Chondrocyte (in vitro differentiated cells): ENCODE data around the gene TRIM26. TPM values are rescaled to one million over a fixed set of nuclear protein-coding genes. Genes with fewer than 3 reads are reported as not detected.

Source experiments
- DNase-seq: peaks from one replicate; pipeline ENCODE4 v3.0.0; 2021; ENCODE audit warnings: mixed read lengths, low spot score
- H3K27ac Mint-ChIP-seq: one replicate; pipeline ENCODE4 v1.8.0; 2021; ENCODE audit warnings: mild to moderate bottlenecking, moderate library complexity, mixed read lengths; ENCODE audit not compliant: unreplicated experiment
- H3K27me3 Mint-ChIP-seq: 2 replicates; pipeline ENCODE4 v1.8.0; 2021; ENCODE audit warnings: low read depth, mixed read lengths
- H3K36me3 Mint-ChIP-seq: 2 replicates; pipeline ENCODE4 v1.8.0; 2021; ENCODE audit warnings: low read depth, mixed read lengths
- H3K4me1 Mint-ChIP-seq: 2 replicates; pipeline ENCODE4 v1.8.0; 2021; ENCODE audit warnings: low read depth, mild to moderate bottlenecking, mixed read lengths
- H3K4me3 Mint-ChIP-seq: one replicate; pipeline ENCODE4 v1.8.0; 2021; ENCODE audit warnings: mild to moderate bottlenecking, moderate library complexity, mixed read lengths; ENCODE audit not compliant: unreplicated experiment
- H3K9me3 Mint-ChIP-seq: 2 replicates; pipeline ENCODE4 v1.8.0; 2021; ENCODE audit warnings: low read depth, mixed read lengths
- total RNA-seq: library from RNA; stranded (reverse); gene quantifications from 3 replicates; pipeline ENCODE4 v1.2.1, GENCODE V29; 2021
- TF ChIP-seq, protein P1 (sequence below): fragments of 200-600 bp; sonication (generic); IDR thresholded peaks from 2 replicates; pipeline ENCODE4 v1.5.0; 2021; ENCODE audit warnings: antibody characterized with exemption, mild to moderate bottlenecking, moderate library complexity

The TRIM26 gene
- total RNA-seq, 1 donor from 2014 or later: 37.6 TPM

DNA sequence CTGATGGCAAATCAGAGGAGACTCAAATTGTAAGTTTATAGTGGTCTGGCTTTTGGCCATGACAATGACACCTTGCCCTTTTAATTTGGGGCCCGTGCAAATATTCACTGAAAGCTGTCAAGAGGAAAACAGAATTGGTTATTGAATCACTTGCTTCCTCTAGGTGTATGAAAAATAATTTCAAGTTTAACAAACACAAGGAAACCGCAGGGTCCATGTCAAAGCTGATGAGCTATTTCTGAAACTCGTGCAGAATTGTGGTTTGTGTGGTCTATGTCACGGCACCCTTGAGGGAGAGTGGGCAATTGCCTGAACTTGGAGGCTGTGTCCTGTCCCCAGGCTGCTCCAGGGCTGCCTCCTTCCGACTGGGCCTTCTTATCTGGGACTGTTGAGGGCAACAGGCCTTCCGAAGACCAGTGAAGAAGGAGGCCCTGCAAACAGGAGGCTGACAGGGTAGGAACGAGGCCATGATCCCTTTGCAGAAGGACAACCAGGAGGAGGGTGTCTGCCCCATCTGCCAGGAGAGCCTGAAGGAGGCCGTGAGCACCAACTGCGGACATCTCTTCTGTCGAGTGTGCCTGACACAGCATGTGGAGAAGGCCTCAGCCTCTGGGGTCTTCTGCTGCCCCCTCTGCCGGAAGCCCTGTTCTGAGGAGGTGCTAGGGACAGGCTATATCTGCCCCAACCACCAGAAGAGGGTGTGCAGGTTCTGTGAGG is 76.5 kb downstream of the TRIM26 start:
- DNase-seq: no peak
- TF ChIP-seq, protein P1, sequence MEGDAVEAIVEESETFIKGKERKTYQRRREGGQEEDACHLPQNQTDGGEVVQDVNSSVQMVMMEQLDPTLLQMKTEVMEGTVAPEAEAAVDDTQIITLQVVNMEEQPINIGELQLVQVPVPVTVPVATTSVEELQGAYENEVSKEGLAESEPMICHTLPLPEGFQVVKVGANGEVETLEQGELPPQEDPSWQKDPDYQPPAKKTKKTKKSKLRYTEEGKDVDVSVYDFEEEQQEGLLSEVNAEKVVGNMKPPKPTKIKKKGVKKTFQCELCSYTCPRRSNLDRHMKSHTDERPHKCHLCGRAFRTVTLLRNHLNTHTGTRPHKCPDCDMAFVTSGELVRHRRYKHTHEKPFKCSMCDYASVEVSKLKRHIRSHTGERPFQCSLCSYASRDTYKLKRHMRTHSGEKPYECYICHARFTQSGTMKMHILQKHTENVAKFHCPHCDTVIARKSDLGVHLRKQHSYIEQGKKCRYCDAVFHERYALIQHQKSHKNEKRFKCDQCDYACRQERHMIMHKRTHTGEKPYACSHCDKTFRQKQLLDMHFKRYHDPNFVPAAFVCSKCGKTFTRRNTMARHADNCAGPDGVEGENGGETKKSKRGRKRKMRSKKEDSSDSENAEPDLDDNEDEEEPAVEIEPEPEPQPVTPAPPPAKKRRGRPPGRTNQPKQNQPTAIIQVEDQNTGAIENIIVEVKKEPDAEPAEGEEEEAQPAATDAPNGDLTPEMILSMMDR: no peak
- H3K27me3 Mint-ChIP-seq: peaks cover 48% of the 10 kb centered on the region
- H3K36me3 Mint-ChIP-seq: peaks cover 2% of the 10 kb centered on the region
- H3K9me3 Mint-ChIP-seq: no peaks in the 10 kb centered on the region
- H3K27ac Mint-ChIP-seq: no peak overlapping the region
- no peaks in the 10 kb centered on the region for H3K4me1 Mint-ChIP-seq
- H3K4me3 Mint-ChIP-seq: no peak overlapping the region

DNA sequence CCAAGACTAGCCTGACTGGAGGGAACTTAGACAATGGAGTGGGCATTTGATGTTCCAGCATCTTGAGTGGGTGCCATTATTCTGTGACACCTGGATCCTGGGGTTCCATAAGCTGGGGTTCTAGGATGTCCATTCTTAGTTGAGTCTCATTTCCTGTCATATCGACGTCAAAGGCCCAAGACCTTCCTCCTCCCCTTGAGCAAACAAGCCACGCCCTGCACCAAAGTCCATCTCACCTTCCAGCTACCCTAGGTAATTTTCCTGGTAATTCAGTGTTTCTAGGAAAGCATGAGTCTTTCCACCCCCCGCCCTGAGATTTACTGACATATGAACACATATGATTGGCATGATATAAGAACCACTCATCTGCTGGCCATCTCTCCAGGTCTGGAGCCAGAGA is 77.4 kb downstream of the TRIM26 start, which contains the start of gene TRIM40:
Gene TRIM40, plus strand, starts transcription at position 384 of the 400 bp plus-strand sequence. CDS start 897 bp downstream, outside the sequence.
- TF ChIP-seq, protein P1: no peak

DNA sequence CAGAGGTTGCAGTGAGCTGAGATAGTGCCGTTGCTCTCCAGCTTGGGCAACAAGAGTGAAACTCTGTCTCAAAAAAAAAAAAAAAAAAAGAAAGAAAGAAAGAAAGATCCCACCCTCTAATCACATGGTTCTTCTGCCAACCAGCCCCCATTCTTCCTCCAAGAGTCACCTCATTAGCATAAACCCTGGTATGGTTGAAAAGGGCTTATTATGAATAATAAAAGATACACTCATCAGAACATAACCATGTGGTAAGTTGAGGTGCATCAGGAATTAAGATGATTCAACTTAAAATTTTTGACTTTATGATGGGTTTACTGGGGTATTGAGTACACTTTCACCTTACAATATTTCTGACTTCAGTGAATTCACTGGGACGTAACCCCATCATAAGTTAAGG is 78.1 kb downstream of the TRIM26 start:
- no peak for DNase-seq
- H3K27ac Mint-ChIP-seq: no peak overlapping the region
- peaks cover 6% of the 10 kb centered on the region for H3K4me1 Mint-ChIP-seq
- H3K4me3 Mint-ChIP-seq: no peak overlapping the region
- peaks cover 2% of the 10 kb centered on the region for H3K36me3 Mint-ChIP-seq
- no peaks in the 10 kb centered on the region for H3K9me3 Mint-ChIP-seq
- TF ChIP-seq, protein P1: no peak
- H3K27me3 Mint-ChIP-seq: peaks cover 53% of the 10 kb centered on the region

More for the DNA sequence above, 77.4 kb downstream of the TRIM26 start, which contains the start of gene TRIM40:
- H3K27me3 Mint-ChIP-seq: peaks cover 48% of the 10 kb centered on the region
- no peak within 1 kb of the TSS for H3K4me3 Mint-ChIP-seq
- no peaks in the 10 kb centered on the region for H3K9me3 Mint-ChIP-seq
- H3K4me1 Mint-ChIP-seq: peaks cover 4% of the 10 kb centered on the region
- peaks cover 2% of the 10 kb centered on the region for H3K36me3 Mint-ChIP-seq
- H3K27ac Mint-ChIP-seq: no peak within 1 kb of the TSS
- no peak for DNase-seq

Other genes with a start within 250 kb of the TRIM26 start
- gene POLR1H, start 152.1 kb downstream of the TRIM26 start, total RNA-seq: 15.2 to 18.2 TPM (median 15.5 TPM) in 3 replicates
- 45.0 to 49.7 TPM (median 47.1 TPM) in 3 replicates for gene PPP1R11, start 146.2 kb downstream of the TRIM26 start, total RNA-seq
- not detected in 3 replicates for gene RNF39, start 137.6 kb downstream of the TRIM26 start, total RNA-seq
- not detected in 3 replicates for gene TRIM31, start 100.3 kb downstream of the TRIM26 start, total RNA-seq
- gene TRIM40, start 77.3 kb downstream of the TRIM26 start, total RNA-seq: not detected in 3 replicates
- gene TRIM10, start 52.2 kb downstream of the TRIM26 start, total RNA-seq: not detected in 3 replicates
- not detected in 3 replicates for gene TRIM15, start 49.9 kb downstream of the TRIM26 start, total RNA-seq
- gene TRIM39, start 113.5 kb upstream of the TRIM26 start, total RNA-seq: 12.5 to 14.8 TPM (median 13.7 TPM) in 3 replicates
- gene RPP21, start 131.8 kb upstream of the TRIM26 start, total RNA-seq: 38.4 to 41.8 TPM (median 39.7 TPM) in 3 replicates